AG04450 (cell line): ENCODE measurements around the gene IFITM5. TPM values are rescaled to one million over a fixed set of nuclear protein-coding genes. Genes with fewer than 3 reads are reported as not detected.

Source experiments
- CTCF ChIA-PET: fragments of 300-600, 350-600 bp; formaldehyde crosslinking; extraction: SDS; loops from one replicate; lab custom pipeline; 2022; ENCODE audit warnings: antibody characterized with exemption, inconsistent platforms; lab: Charles Lee
- POLR2A ChIA-PET: fragments of 350-600 bp; formaldehyde crosslinking; extraction: SDS; loops from one replicate; lab custom pipeline; 2021; ENCODE audit warnings: antibody characterized with exemption, inconsistent platforms; lab: Yijun Ruan, JAX
- DNase-seq: peaks from one replicate; pipeline ENCODE4 v3.0.0-alpha.2; 2011; ENCODE audit warnings: low read depth, low spot score
- H3K27ac ChIP-seq: one replicate; pipeline ENCODE4 v1.5.1; 2012; ENCODE audit warnings: low read depth, low read length, control low read depth
- H3K27me3 ChIP-seq: one replicate; pipeline ENCODE4 v1.6.0; 2012; ENCODE audit warnings: low read length; ENCODE audit not compliant: control insufficient read depth, insufficient read depth
- H3K4me3 ChIP-seq: 2 replicates; pipeline ENCODE4 v1.5.1; 2011; ENCODE audit warnings: mild to moderate bottlenecking, low read depth, low read length, control low read depth
- H3K9me3 ChIP-seq: 2 replicates; pipeline ENCODE4 v1.5.1; 2012; ENCODE audit warnings: low read length; ENCODE audit not compliant: control insufficient read depth, insufficient read depth
- CTCF ChIP-seq: IDR thresholded peaks from 2 replicates; pipeline ENCODE4 v1.5.1; 2011; ENCODE audit warnings: low read depth, low read length, control low read depth, inconsistent platforms
- polyA plus RNA-seq: library from polyadenylated mRNA; depleted of rRNA; stranded (reverse); fragments of >200 nt; gene quantifications from 2 replicates; pipeline ENCODE4 v1.2.3, GENCODE V29; 2011

IFITM5 gene
- polyA plus RNA-seq, 1 experiment, result not detected

- ChIA-PET POLR2A (no interaction called here), CTCF (no interaction called here)
- Histone ChIP-seq H3K27me3 (peaks cover 64% of the 10 kb centered on the region), H3K9me3 (no peaks in the 10 kb centered on the region; the same call in 1 of the 2 replicates), H3K27ac (no peak overlapping the region), H3K4me3 (no peak overlapping the region)
- DNase-seq, result no peak
- no peak for TF ChIP-seq CTCF
Measured at GRCh38 chr11:282171-282570, 17.2 kb downstream of the IFITM5 start.

- H3K27me3 ChIP-seq, result peaks cover 65% of the 10 kb centered on the region
- no peaks in the 10 kb centered on the region; the same call in 1 of the 2 replicates for H3K9me3 ChIP-seq
- ChIA-PET CTCF (no interaction called here), POLR2A (no interaction called here)
- DNase-seq, result no peak
- no peak for TF ChIP-seq CTCF
- H3K27ac ChIP-seq, result no peak overlapping the region
- H3K4me3 ChIP-seq, result no peak overlapping the region
Measured at GRCh38 chr11:281486-282161, 17.7 kb downstream of the IFITM5 start.

GRCh38 chr11:280706-281485 lies 18.4 kb downstream of the IFITM5 start:
- H3K27ac ChIP-seq, result no peak overlapping the region
- H3K27me3 ChIP-seq, result peaks cover 64% of the 10 kb centered on the region
- no peaks in the 10 kb centered on the region; the same call in 1 of the 2 replicates for H3K9me3 ChIP-seq
- POLR2A ChIA-PET, result no interaction called here
- H3K4me3 ChIP-seq, result no peak overlapping the region
- CTCF ChIA-PET, result no interaction called here
- TF ChIP-seq CTCF, result no peak
- no peak for DNase-seq

- TF ChIP-seq CTCF, result no peak
- Histone ChIP-seq H3K27ac (no peak overlapping the region), H3K4me3 (no peak overlapping the region), H3K27me3 (peaks cover 62% of the 10 kb centered on the region), H3K9me3 (no peaks in the 10 kb centered on the region; the same call in 1 of the 2 replicates)
- no peak for DNase-seq
- ChIA-PET POLR2A (no interaction called here), CTCF (interaction anchor here (0.6 kb wide), 1 partner anchor 71 kb away, joined by 3 read pairs; no protein-coding TSS in a partner anchor)
Measured at GRCh38 chr11:279966-280705, 19.2 kb downstream of the IFITM5 start.
